DND-41 (cell line): ENCODE measurements around the gene C9orf78.

Experiments
- EZH2 ChIP-seq: IDR thresholded peaks from 3 replicates; pipeline ENCODE4 v1.6.1; 2012; ENCODE audit warnings: borderline replicate concordance, low read depth, mild to moderate bottlenecking, moderate library complexity, low read length, inconsistent platforms; ENCODE audit not compliant: severe bottlenecking
- TF ChIP-seq, protein P1 (sequence below): IDR thresholded peaks from 2 replicates; pipeline ENCODE4 v1.5.1; 2012; ENCODE audit warnings: borderline replicate concordance, low read length, moderate library complexity, mild to moderate bottlenecking; ENCODE audit not compliant: poor library complexity, severe bottlenecking; ENCODE audit errors: extremely low read depth

DNA sequence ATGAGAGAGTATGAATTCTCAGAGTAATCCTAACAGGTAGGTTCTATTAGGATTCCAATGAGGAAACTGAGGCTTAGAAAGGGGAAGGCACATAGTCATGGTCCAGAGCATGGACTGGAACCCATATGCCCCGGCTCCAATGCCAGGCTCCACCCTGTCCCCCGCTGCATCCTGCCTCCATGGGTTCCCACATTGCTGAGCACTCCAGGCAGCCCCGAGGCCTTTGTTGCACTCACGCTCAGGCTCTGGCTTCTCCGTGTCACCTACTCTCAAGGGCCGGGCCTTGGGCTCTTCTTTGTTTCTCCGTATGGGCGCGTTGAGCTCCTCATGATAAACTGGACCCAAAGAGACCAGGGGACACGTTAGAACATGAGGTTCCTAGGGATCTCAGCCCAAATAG is 6.1 kb downstream of the C9orf78 start:
- TF ChIP-seq, protein P1, sequence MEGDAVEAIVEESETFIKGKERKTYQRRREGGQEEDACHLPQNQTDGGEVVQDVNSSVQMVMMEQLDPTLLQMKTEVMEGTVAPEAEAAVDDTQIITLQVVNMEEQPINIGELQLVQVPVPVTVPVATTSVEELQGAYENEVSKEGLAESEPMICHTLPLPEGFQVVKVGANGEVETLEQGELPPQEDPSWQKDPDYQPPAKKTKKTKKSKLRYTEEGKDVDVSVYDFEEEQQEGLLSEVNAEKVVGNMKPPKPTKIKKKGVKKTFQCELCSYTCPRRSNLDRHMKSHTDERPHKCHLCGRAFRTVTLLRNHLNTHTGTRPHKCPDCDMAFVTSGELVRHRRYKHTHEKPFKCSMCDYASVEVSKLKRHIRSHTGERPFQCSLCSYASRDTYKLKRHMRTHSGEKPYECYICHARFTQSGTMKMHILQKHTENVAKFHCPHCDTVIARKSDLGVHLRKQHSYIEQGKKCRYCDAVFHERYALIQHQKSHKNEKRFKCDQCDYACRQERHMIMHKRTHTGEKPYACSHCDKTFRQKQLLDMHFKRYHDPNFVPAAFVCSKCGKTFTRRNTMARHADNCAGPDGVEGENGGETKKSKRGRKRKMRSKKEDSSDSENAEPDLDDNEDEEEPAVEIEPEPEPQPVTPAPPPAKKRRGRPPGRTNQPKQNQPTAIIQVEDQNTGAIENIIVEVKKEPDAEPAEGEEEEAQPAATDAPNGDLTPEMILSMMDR = no peak
- TF ChIP-seq EZH2 = no peak
